ENCODE data around the gene HOXA6.
A peak's percentile ranks its signal among the peaks of the same experiment; 100 is the strongest.

Gene HOXA6

GRCh38 chr7:27137640-27138315 is 9.8 kb downstream of the HOXA6 start:
- Histone ChIP-seq H3K27me3 (ENCODE audit: control insufficient read depth, insufficient read depth, low read length, poor library complexity, severe bottlenecking) (peaks cover 100% of the 10 kb centered on the region), H3K4me3 (ENCODE audit: insufficient read depth, low read depth, low read length) (no peak overlapping the region), H3K36me3 (ENCODE audit: control insufficient read depth, insufficient read depth, low read length) (no peaks in the 10 kb centered on the region), H3K4me1 (ENCODE audit: control insufficient read depth, insufficient read depth, low read length) (peaks cover 4% of the 10 kb centered on the region), H3K9me3 (ENCODE audit: control insufficient read depth, low read length) (no peaks in the 10 kb centered on the region), H3K27ac (ENCODE audit: insufficient read depth, low read depth, low read length, poor library complexity, severe bottlenecking) (no peak overlapping the region)
- WGBS, 2 experiments, result 49 to 65% methylated on average over 2 of the region's 2 CpGs

GRCh38 chr7:27134392-27134791 is 13.2 kb downstream of the HOXA6 start:
- 16 to 18% methylated on average over 2 of the region's 2 CpGs for WGBS, 2 experiments
- H3K4me1 ChIP-seq (ENCODE audit: control insufficient read depth, insufficient read depth, low read length), result no peaks in the 10 kb centered on the region
- no peaks in the 10 kb centered on the region for H3K9me3 ChIP-seq (ENCODE audit: control insufficient read depth, low read length)
- H3K4me3 ChIP-seq (ENCODE audit: insufficient read depth, low read depth, low read length), result no peak overlapping the region
- no peaks in the 10 kb centered on the region for H3K36me3 ChIP-seq (ENCODE audit: control insufficient read depth, insufficient read depth, low read length)
- H3K27me3 ChIP-seq (ENCODE audit: control insufficient read depth, insufficient read depth, low read length, poor library complexity, severe bottlenecking), result peaks cover 100% of the 10 kb centered on the region
- H3K27ac ChIP-seq (ENCODE audit: insufficient read depth, low read depth, low read length, poor library complexity, severe bottlenecking), result no peak overlapping the region

GRCh38 chr7:27133409-27134231 is 14.0 kb downstream of the HOXA6 start:
- H3K4me3 ChIP-seq (ENCODE audit: insufficient read depth, low read depth, low read length), result no peak overlapping the region
- peaks cover 100% of the 10 kb centered on the region for H3K27me3 ChIP-seq (ENCODE audit: control insufficient read depth, insufficient read depth, low read length, poor library complexity, severe bottlenecking)
- WGBS, 2 experiments, result 15 to 17% methylated on average over 16 to 18 of the region's 18 CpGs
- no peak overlapping the region for H3K27ac ChIP-seq (ENCODE audit: insufficient read depth, low read depth, low read length, poor library complexity, severe bottlenecking)
- no peaks in the 10 kb centered on the region for H3K9me3 ChIP-seq (ENCODE audit: control insufficient read depth, low read length)
- H3K36me3 ChIP-seq (ENCODE audit: control insufficient read depth, insufficient read depth, low read length), result no peaks in the 10 kb centered on the region
- H3K4me1 ChIP-seq (ENCODE audit: control insufficient read depth, insufficient read depth, low read length), result no peaks in the 10 kb centered on the region

- 16 to 30% methylated on average over 6 of the region's 6 CpGs for WGBS, 2 experiments
- H3K27me3 ChIP-seq (ENCODE audit: control insufficient read depth, insufficient read depth, low read length, poor library complexity, severe bottlenecking), result peaks cover 100% of the 10 kb centered on the region
- H3K4me1 ChIP-seq (ENCODE audit: control insufficient read depth, insufficient read depth, low read length), result no peaks in the 10 kb centered on the region
- no peak overlapping the region for H3K4me3 ChIP-seq (ENCODE audit: insufficient read depth, low read depth, low read length)
- no peaks in the 10 kb centered on the region for H3K9me3 ChIP-seq (ENCODE audit: control insufficient read depth, low read length)
- no peak overlapping the region for H3K27ac ChIP-seq (ENCODE audit: insufficient read depth, low read depth, low read length, poor library complexity, severe bottlenecking)
- H3K36me3 ChIP-seq (ENCODE audit: control insufficient read depth, insufficient read depth, low read length), result no peaks in the 10 kb centered on the region
These were observed 14.6 kb downstream of the HOXA6 start for GRCh38 chr7:27132978-27133377.

GRCh38 chr7:27132214-27132613 is 15.4 kb downstream of the HOXA6 start:
- Histone ChIP-seq H3K4me3 (ENCODE audit: insufficient read depth, low read depth, low read length) (no peak overlapping the region), H3K9me3 (ENCODE audit: control insufficient read depth, low read length) (no peaks in the 10 kb centered on the region), H3K27me3 (ENCODE audit: control insufficient read depth, insufficient read depth, low read length, poor library complexity, severe bottlenecking) (peaks cover 100% of the 10 kb centered on the region), H3K27ac (ENCODE audit: insufficient read depth, low read depth, low read length, poor library complexity, severe bottlenecking) (no peak overlapping the region), H3K4me1 (ENCODE audit: control insufficient read depth, insufficient read depth, low read length) (no peaks in the 10 kb centered on the region), H3K36me3 (ENCODE audit: control insufficient read depth, insufficient read depth, low read length) (no peaks in the 10 kb centered on the region)
- WGBS, 2 experiments, result 25 to 37% methylated on average over 2 of the region's 2 CpGs

- Histone ChIP-seq H3K27me3 (ENCODE audit: control insufficient read depth, insufficient read depth, low read length, poor library complexity, severe bottlenecking) (peaks cover 100% of the 10 kb centered on the region), H3K4me3 (ENCODE audit: insufficient read depth, low read depth, low read length) (no peak overlapping the region), H3K36me3 (ENCODE audit: control insufficient read depth, insufficient read depth, low read length) (no peaks in the 10 kb centered on the region), H3K4me1 (ENCODE audit: control insufficient read depth, insufficient read depth, low read length) (no peaks in the 10 kb centered on the region), H3K9me3 (ENCODE audit: control insufficient read depth, low read length) (no peaks in the 10 kb centered on the region), H3K27ac (ENCODE audit: insufficient read depth, low read depth, low read length, poor library complexity, severe bottlenecking) (no peak overlapping the region)
- 6 to 7% methylated on average over 12 of the region's 12 CpGs for WGBS, 2 experiments
These were observed 16.2 kb downstream of the HOXA6 start for GRCh38 chr7:27131390-27131819.

GRCh38 chr7:27130540-27131389 is 16.8 kb downstream of the HOXA6 start, which contains the start of gene HOXA4:
Gene HOXA4 (minus strand): TSS chr7:27130757. CDS start chr7:27130733, 24 bp downstream.
- no peaks in the 10 kb centered on the region for H3K36me3 ChIP-seq (ENCODE audit: control insufficient read depth, insufficient read depth, low read length)
- no peaks in the 10 kb centered on the region for H3K4me1 ChIP-seq (ENCODE audit: control insufficient read depth, insufficient read depth, low read length)
- H3K4me3 ChIP-seq (ENCODE audit: insufficient read depth, low read depth, low read length), result peak within 1 kb of the TSS; percentile 31
- peaks cover 100% of the 10 kb centered on the region for H3K27me3 ChIP-seq (ENCODE audit: control insufficient read depth, insufficient read depth, low read length, poor library complexity, severe bottlenecking)
- 1% methylated on average over 66 to 67 of the region's 67 CpGs for WGBS, 2 experiments
- H3K9me3 ChIP-seq (ENCODE audit: control insufficient read depth, low read length), result no peaks in the 10 kb centered on the region
- H3K27ac ChIP-seq (ENCODE audit: insufficient read depth, low read depth, low read length, poor library complexity, severe bottlenecking), result no peak within 1 kb of the TSS

- H3K27me3 ChIP-seq (ENCODE audit: control insufficient read depth, insufficient read depth, low read length, poor library complexity, severe bottlenecking), result peaks cover 100% of the 10 kb centered on the region
- H3K9me3 ChIP-seq (ENCODE audit: control insufficient read depth, low read length), result no peaks in the 10 kb centered on the region
- H3K4me1 ChIP-seq (ENCODE audit: control insufficient read depth, insufficient read depth, low read length), result no peaks in the 10 kb centered on the region
- WGBS, 2 experiments, result 1 to 3% methylated on average over 72 of the region's 72 CpGs
- no peak overlapping the region for H3K27ac ChIP-seq (ENCODE audit: insufficient read depth, low read depth, low read length, poor library complexity, severe bottlenecking)
- H3K36me3 ChIP-seq (ENCODE audit: control insufficient read depth, insufficient read depth, low read length), result no peaks in the 10 kb centered on the region
- H3K4me3 ChIP-seq (ENCODE audit: insufficient read depth, low read depth, low read length), result no peak overlapping the region
These were observed 17.6 kb downstream of the HOXA6 start for GRCh38 chr7:27129729-27130539.
